K562 (cell line): ENCODE measurements around the gene SHC1. TPM values are rescaled to one million over a fixed set of nuclear protein-coding genes. Genes with fewer than 3 reads are reported as not detected.
A peak's percentile ranks its signal among the peaks of the same experiment; 100 is the strongest.

Experiments used
- BCLAF1 ChIP-seq, 2 experiments: fragments of 450-650 bp in 1 of 2; IDR thresholded peaks; 2 replicates each; pipeline ENCODE4 v1.6.1; 2011 to 2017; ENCODE audit warnings: low read depth in 2 of 2, antibody characterized with exemption in 1 of 2, borderline replicate concordance in 1 of 2, low read length in 1 of 2, mild to moderate bottlenecking in 1 of 2, mixed read lengths in 1 of 2; ENCODE audit not compliant: control insufficient read depth in 1 of 2
- C11orf30 ChIP-seq: fragments of 450-650 bp; IDR thresholded peaks from 2 replicates; pipeline ENCODE4 v1.6.1; 2016; ENCODE audit warnings: low read depth, mild to moderate bottlenecking
- FOXK1 ChIP-seq: sonication (generic); formaldehyde crosslinking; IDR thresholded peaks from 2 replicates; pipeline ENCODE4 v1.8.0; 2022; ENCODE audit warnings: missing genetic modification reagents, mild to moderate bottlenecking, borderline replicate concordance
- FOXO4 ChIP-seq: fragments of 450-650 bp; formaldehyde crosslinking; IDR thresholded peaks from 2 replicates; pipeline ENCODE4 v1.4.0; 2020; ENCODE audit warnings: mild to moderate bottlenecking, moderate library complexity
- GABPB1 ChIP-seq: sonication (generic); formaldehyde crosslinking; IDR thresholded peaks from 2 replicates; pipeline ENCODE4 v1.8.0; 2022; ENCODE audit warnings: mild to moderate bottlenecking, missing genetic modification reagents
- HLTF ChIP-seq: fragments of 450-650 bp; IDR thresholded peaks from 2 replicates; pipeline ENCODE4 v1.6.1; 2016
- HMBOX1 ChIP-seq: sonication (generic); IDR thresholded peaks from 2 replicates; pipeline ENCODE4 v1.6.1; 2016
- MEIS2 ChIP-seq: fragments of 450-650 bp; IDR thresholded peaks from 2 replicates; pipeline ENCODE4 v1.6.1; 2014; ENCODE audit warnings: mild to moderate bottlenecking; ENCODE audit not compliant: partially characterized antibody
- MNT ChIP-seq, 2 experiments: fragments of 450-650 bp; conservative IDR thresholded peaks; 2 replicates each; pipeline ENCODE4 v1.6.1; 2017; ENCODE audit warnings: mild to moderate bottlenecking in 2 of 2, moderate library complexity in 2 of 2
- NCOA1 ChIP-seq: fragments of 450-650 bp; IDR thresholded peaks from 2 replicates; pipeline ENCODE4 v1.6.1; 2016; ENCODE audit warnings: low read depth
- NEUROD1 ChIP-seq: fragments of 150-350 bp; IDR thresholded peaks from 2 replicates; pipeline ENCODE4 v1.6.1; 2014; ENCODE audit warnings: borderline replicate concordance, low read length, low read depth; ENCODE audit not compliant: partially characterized antibody
- POLR3G ChIP-seq: IDR thresholded peaks from 2 replicates; pipeline ENCODE4 v1.6.1; 2011; ENCODE audit not compliant: insufficient read length, insufficient replicate concordance; ENCODE audit errors: extremely low read depth
- PURB ChIP-seq: sonication (generic); formaldehyde crosslinking; IDR thresholded peaks from 2 replicates; pipeline ENCODE4 v1.9.0; 2021; ENCODE audit warnings: low read depth, mild to moderate bottlenecking, missing genetic modification reagents
- RFX5 ChIP-seq: IDR thresholded peaks from 2 replicates; pipeline ENCODE4 v1.6.1; 2011; ENCODE audit warnings: low read depth, mild to moderate bottlenecking, improper control_type of control experiment, low read length
- SRF ChIP-seq, 2 experiments: fragments of 250-450, 450-650 bp in 1 of 2; sonication (Bioruptor Pico) in 1 of 2; sonication (generic) in 1 of 2; formaldehyde crosslinking; IDR thresholded peaks; 2 replicates each; pipeline versions ENCODE4 v1.5.0 to v1.5.1; 2020 to 2022; ENCODE audit warnings: mild to moderate bottlenecking in 1 of 2, missing genetic modification reagents in 1 of 2
- ZEB2 ChIP-seq: fragments of 450-650 bp; IDR thresholded peaks from 2 replicates; pipeline ENCODE4 v1.6.1; 2016
- ZNF280B ChIP-seq: fragments of 250-450 bp; sonication (Bioruptor Pico); IDR thresholded peaks from 2 replicates; pipeline ENCODE4 v1.5.1; 2021; ENCODE audit warnings: mild to moderate bottlenecking
- ZNF57 ChIP-seq: fragments of 450-650 bp; formaldehyde crosslinking; IDR thresholded peaks from 2 replicates; pipeline ENCODE4 v1.4.0; 2020; ENCODE audit warnings: mild to moderate bottlenecking, moderate library complexity
- polyA plus RNA-seq, 8 experiments: library from polyadenylated mRNA; depleted of rRNA in 4 of 8; stranded (reverse) in 5 of 8; unstranded in 3 of 8; fragments of >200 nt; fragmentation: Nextera tagmentation in 2 of 8; fragmentation: Illumina TruSeq in 1 of 8; extraction: Ambion mirVana in 2 of 8; extraction: Trizol in 1 of 8; gene quantifications; 2 replicates each; pipeline versions ENCODE4 v1.2.1 to v1.2.3, GENCODE V29; 2011 to 2014; ENCODE audit warnings: inconsistent platforms in 1 of 8, missing spikeins in 1 of 8
- total RNA-seq, 7 experiments: library from RNA; depleted of rRNA in 6 of 7; stranded (reverse); fragments of >200 nt in 6 of 7; fragmentation: Illumina TruSeq in 2 of 7; extraction: Trizol in 2 of 7; gene quantifications; 2 replicates each; pipeline versions ENCODE4 v1.2.1 to v1.2.3, GENCODE V29; 2011 to 2021; ENCODE audit warnings: low replicate concordance in 1 of 7

The SHC1 gene
- total and polyA plus RNA-seq, 9 of the 15 experiments (the other 6 are each of a cell fraction or from before 2014, with no cell fraction given) = 4.1 to 113 (median 51.9) TPM

- TF ChIP-seq HMBOX1 = no peak
- no peak for TF ChIP-seq PURB (CRISPR knock-in tag)
- peak; percentile 64; the same call in 1 of the 2 replicates for TF ChIP-seq FOXO4
- no peak for TF ChIP-seq SRF (CRISPR knock-in tag; IDR thresholded peaks at IDR 0.05)
- TF ChIP-seq BCLAF1 (IDR thresholded peaks at IDR 0.05; ENCODE audit: borderline replicate concordance in 1 of 2, control insufficient read depth in 1 of 2, low read depth in 2 of 2, low read length in 1 of 2) = peak in 1 of 2 experiments; percentile 87; a peak in 2 of 4 replicates
- TF ChIP-seq ZEB2 = no peak
- no peak for TF ChIP-seq RFX5
- TF ChIP-seq POLR3G = no peak
- TF ChIP-seq FOXK1 = no peak
- no peak; the same call in 1 of the 2 replicates for TF ChIP-seq HLTF
- peak; percentile 11 for TF ChIP-seq MEIS2
- TF ChIP-seq MNT (conservative IDR thresholded peaks at IDR 0.05) = peak; percentile 56 to 86
- peak; percentile 95 for TF ChIP-seq GABPB1 (CRISPR knock-in tag)
- no peak; the same call in 1 of the 2 replicates for TF ChIP-seq NCOA1
- peak; percentile 84; the same call in 1 of the 2 replicates for TF ChIP-seq ZNF57 (CRISPR knock-in tag)
- peak; percentile 20 for TF ChIP-seq NEUROD1
- peak; percentile 86 for TF ChIP-seq C11orf30
- 0 out of 2 replicates have a peak, but pooled peaks have one; percentile 50 for TF ChIP-seq ZNF280B (CRISPR knock-in tag)
These were observed 9.1 kb downstream of the SHC1 start, which contains the start of gene PYGO2 (continued) for GRCh38 chr1:154961207-154962155.
